ENCODE measurements around the gene FKBP10. TPM values are rescaled to one million over a fixed set of nuclear protein-coding genes. Genes with fewer than 3 reads are reported as not detected.

The FKBP10 gene
- total and polyA plus RNA-seq, 2 experiments from 2014 or later: 113 to 336 TPM

- H3K4me3 ChIP-seq: no peak overlapping the region
- H3K27me3 ChIP-seq: no peaks in the 10 kb centered on the region
- H3K9me3 ChIP-seq (ENCODE audit: low read depth): no peaks in the 10 kb centered on the region
- DNase-seq (ENCODE audit: low read depth in 1 of 2, low spot score in 1 of 2): peak in 1 of 2 donors; percentile 47
- H3K36me3 ChIP-seq: peaks cover 8% of the 10 kb centered on the region
- no peak for TF ChIP-seq CTCF (IDR thresholded peaks at IDR 0.05; ENCODE audit: low read depth, low read length)
- peak overlapping the region; percentile 13 for H3K27ac ChIP-seq
- H3K4me1 ChIP-seq (ENCODE audit: low read depth): peaks cover 13% of the 10 kb centered on the region
Measured at GRCh38 chr17:41800601-41801373, 12.0 kb upstream of the FKBP10 start.

- H3K36me3 ChIP-seq: peaks cover 8% of the 10 kb centered on the region
- peak; percentile 82 to 88 for DNase-seq (ENCODE audit: low read depth in 1 of 2, low spot score in 1 of 2)
- H3K4me3 ChIP-seq: no peak overlapping the region
- H3K27me3 ChIP-seq: no peaks in the 10 kb centered on the region
- peaks cover 10% of the 10 kb centered on the region for H3K4me1 ChIP-seq (ENCODE audit: low read depth)
- H3K9me3 ChIP-seq (ENCODE audit: low read depth): no peaks in the 10 kb centered on the region
- H3K27ac ChIP-seq: peak overlapping the region; percentile 13
- TF ChIP-seq CTCF (IDR thresholded peaks at IDR 0.05; ENCODE audit: low read depth, low read length): peak; percentile 94
Measured at GRCh38 chr17:41801374-41802271, 11.2 kb upstream of the FKBP10 start.

GRCh38 chr17:41803049-41804020, 9.5 kb upstream of the FKBP10 start:
- Histone ChIP-seq H3K4me1 (ENCODE audit: low read depth) (peaks cover 10% of the 10 kb centered on the region), H3K36me3 (peaks cover 8% of the 10 kb centered on the region), H3K27ac (no peak overlapping the region), H3K27me3 (no peaks in the 10 kb centered on the region), H3K9me3 (ENCODE audit: low read depth) (no peaks in the 10 kb centered on the region), H3K4me3 (no peak overlapping the region)
- TF ChIP-seq CTCF (IDR thresholded peaks at IDR 0.05; ENCODE audit: low read depth, low read length): no peak
- DNase-seq (ENCODE audit: low read depth in 1 of 2, low spot score in 1 of 2): no peak

GRCh38 chr17:41806685-41807445, 5.9 kb upstream of the FKBP10 start:
- Histone ChIP-seq H3K4me3 (no peak overlapping the region), H3K27me3 (no peaks in the 10 kb centered on the region), H3K27ac (no peak overlapping the region), H3K9me3 (ENCODE audit: low read depth) (no peaks in the 10 kb centered on the region), H3K4me1 (ENCODE audit: low read depth) (peaks cover 8% of the 10 kb centered on the region), H3K36me3 (peaks cover 8% of the 10 kb centered on the region)
- DNase-seq (ENCODE audit: low read depth in 1 of 2, low spot score in 1 of 2): no peak
- TF ChIP-seq CTCF (IDR thresholded peaks at IDR 0.05; ENCODE audit: low read depth, low read length): no peak
